ENCODE results near the gene ZDHHC17. TPM values are rescaled to one million over a fixed set of nuclear protein-coding genes. Genes with fewer than 3 reads are reported as not detected.
"Not testable (repeated sequence)": the region's sequence is repeated elsewhere in the genome, so short reads cannot be mapped to it uniquely, and the experiment has no call there.

Gene ZDHHC17
- total RNA-seq, 1 donor from 2014 or later: 18.0 TPM

DNA sequence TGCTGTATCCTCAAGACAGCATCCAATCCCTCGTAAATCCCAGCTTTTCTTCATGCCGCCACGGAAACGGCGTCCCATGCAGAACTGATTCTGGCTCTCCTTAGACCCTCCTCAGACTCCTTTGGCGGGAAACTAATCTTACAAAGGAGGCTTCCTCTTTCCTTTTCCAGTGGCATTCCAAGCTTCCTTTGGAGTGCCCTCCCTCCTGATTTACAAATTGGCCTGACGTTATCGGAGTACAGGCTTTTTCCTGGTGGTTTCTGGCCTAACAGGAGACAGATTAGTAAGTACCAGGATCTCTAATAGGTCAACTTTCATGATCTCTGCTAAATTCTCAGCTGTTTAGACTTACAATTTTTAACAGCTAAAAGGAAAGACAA lies 1.3 kb upstream of the ZDHHC17 start:
- no peak for DNase-seq (ENCODE audit: missing footprints)
- intact Hi-C loops (cut with DNase I): no loop called here
- ATAC-seq: no peak

DNA sequence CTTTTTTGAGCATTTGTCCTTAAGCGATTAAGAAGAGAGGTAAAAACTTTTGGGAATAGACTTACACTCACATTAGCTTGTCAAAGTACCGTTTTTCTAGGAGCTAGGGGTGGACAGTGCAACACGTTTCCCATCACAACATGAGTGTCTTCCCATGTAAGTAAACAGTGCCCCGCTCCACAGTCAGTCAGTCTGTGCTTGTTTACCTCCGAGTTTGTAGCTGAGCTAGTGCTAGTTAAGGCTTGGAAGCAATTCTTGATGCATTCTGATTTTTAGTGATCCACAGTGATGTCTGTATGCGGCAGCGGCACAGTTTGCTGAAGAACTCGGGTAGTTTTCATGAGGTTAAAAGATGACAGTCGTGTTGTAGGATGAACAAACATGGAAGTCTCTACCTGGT lies 941 bp downstream of the ZDHHC17 start:
- ATAC-seq: no peak
- no peak for DNase-seq (ENCODE audit: missing footprints)
- intact Hi-C loops (cut with DNase I): no loop called here

DNA sequence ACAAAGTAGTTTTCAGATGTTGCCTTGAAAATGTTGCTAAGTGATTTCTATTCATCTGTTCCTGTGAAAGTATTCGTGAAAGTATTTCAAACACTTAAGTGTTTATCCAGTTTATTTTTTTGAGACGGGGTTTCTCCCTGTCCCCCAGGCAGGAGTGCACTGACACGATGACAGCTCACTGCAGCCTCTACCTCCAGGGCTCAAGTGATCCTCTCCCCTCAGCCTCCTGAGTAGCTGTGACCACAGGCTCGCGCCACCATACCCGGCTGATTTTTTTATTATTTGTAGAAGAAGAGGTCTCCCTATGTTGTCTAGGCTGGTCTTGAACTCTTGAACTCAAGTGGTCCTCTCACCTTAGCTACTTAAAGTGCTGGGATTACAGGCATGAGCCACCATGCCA lies 1.7 kb downstream of the ZDHHC17 start:
- intact Hi-C loops (cut with DNase I): no loop called here
- DNase-seq (ENCODE audit: missing footprints) (no peak), ATAC-seq (no peak)

DNA sequence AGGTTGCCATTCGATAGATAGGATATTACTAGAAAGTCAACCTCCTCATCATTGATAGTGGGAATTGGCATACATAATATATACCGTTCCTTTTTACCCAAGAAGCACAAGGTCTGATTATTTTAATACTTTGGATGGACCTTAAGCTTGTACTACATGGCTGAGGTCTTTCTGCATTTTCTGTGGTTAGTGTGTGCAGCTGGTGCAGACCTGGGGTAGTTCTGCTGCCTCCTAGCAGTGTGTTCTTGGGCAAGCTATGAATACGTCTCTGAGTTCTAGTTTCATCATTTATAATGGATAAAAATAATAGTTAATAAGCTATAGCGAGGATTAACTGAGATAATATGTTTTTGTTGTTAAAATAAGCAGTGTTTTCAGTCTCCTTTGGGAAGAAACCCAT lies 2.2 kb downstream of the ZDHHC17 start:
- intact Hi-C loops (cut with DNase I): no loop called here
- ATAC-seq: no peak
- DNase-seq (ENCODE audit: missing footprints): no peak

DNA sequence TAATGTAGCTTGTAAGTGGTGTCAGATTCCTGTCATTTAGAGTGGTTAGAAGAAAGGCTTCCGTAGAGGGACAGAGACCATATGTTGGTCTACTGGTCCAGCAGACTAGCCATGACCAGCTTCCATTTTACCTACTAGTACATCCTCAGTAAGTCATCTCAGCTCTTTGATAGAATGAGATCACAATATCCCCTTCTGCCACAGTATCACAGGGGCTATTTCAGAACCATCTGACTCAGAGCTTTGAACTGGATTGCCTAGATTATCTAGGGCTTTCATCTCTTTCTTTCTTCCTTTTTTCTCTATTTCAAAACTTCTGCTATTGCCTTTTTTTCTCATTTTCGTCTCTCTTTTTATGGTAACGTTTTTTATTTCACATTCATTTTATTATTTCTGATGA lies 4.7 kb downstream of the ZDHHC17 start:
- intact Hi-C loops (cut with DNase I): no loop called here
- DNase-seq (ENCODE audit: missing footprints) (no peak), ATAC-seq (no peak)

DNA sequence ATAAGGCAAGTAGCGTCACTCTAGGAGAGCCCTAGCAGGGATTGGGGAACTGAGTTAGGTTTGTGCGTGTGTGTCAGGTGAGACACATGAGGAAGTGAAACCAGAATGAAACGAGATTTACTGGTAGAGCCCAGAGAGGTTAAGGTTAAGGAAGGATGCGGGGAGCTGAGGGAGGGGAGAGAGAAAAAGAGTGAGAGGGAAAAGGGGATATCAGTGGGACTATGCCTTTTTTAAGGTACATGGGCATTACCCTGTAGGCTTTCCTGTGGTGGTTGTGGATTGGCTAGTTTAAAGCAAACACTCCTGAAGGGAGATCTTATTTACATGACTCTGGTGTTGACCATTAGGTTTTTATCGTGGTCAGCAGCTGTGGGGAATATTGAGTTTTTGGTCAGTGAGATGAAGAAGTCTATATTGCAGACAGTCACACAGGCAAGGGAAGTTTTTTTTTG lies 13.9 kb downstream of the ZDHHC17 start:
- ATAC-seq (peak; percentile 37), DNase-seq (ENCODE audit: missing footprints) (no peak)
- intact Hi-C loops (cut with DNase I): no loop called here

DNA sequence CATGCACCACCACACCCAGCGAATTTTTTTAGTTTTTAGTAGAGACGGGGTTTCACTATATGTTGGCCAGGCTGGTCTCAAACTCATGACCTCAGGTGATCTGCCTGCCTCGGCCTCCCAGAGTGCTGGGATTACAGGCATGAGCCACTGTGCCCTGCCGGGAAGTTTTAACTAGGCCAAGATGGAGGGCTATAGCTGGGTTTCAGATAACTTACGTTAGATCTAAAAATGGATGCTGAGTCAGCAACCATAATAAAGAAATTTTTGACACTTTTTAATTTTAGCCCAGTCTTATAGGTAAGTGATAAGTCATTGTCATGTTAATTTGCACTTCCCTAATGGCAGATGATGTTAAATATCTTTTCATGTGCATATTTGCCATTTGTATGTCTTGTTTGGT lies 14.4 kb downstream of the ZDHHC17 start:
- intact Hi-C loops (cut with DNase I): no loop called here
- ATAC-seq (no peak), DNase-seq (ENCODE audit: missing footprints) (no peak)

DNA sequence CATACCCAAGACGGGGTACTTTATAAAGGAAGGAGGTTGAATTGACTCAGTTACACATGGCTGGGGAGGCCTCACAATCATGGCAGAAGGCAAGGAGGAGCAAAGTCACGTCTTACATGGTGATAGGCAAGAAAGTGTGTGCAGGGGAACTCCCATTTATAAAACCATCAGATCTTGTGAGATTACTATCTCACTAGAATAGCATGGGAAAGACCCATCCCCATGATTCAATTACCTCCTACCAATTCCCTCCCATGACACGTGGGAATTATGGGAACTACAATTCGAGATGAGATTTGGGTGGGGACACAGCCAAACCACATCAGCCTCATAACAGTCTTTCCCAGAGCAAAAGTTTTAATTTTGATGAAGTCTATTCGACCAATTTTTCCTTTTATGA lies 15.4 kb downstream of the ZDHHC17 start:
- ATAC-seq; DNase-seq (ENCODE audit: missing footprints); intact Hi-C loops (cut with DNase I): not testable (repeated sequence)

DNA sequence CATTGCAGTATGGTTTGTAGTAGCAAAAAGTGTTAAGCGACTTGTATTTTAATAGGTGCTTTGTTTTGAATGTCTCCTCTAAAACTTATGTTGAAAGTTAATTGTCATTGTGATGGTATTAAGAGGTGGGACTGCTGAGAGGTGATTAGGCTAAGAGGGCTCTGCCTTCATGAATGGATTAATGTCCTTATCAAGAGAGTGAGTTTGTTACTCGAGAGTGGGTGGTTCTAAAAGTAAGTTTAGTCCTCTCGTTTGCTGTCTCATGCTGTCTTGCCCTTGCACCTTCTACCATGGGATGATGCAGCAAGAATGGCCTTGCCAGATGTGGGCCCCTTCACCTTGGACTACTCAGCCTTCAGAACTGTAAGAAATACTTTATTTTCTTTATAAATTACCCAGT lies 17.4 kb downstream of the ZDHHC17 start:
- ATAC-seq (no peak), DNase-seq (ENCODE audit: missing footprints) (no peak)
- intact Hi-C loops (cut with DNase I): no loop called here

DNA sequence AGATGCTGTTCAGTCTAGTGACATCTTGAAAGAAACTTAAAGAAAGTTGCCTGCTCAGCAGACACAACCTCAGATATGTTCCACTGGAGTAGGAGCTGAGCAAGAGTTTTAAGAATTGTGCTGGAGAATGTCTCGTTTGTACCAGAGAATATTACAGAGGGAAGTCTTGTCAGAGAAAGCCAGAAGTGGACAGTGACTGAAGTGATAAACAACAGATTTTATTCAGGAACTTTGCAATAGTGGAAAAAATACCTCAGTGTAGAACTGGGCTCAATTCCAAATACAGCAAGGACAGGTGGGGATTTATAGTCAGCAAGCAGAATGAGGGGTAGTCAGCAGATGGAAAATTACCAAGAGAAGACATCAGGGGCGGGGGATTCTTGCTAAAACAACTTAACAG lies 18.6 kb downstream of the ZDHHC17 start:
- DNase-seq (ENCODE audit: missing footprints) (no peak), ATAC-seq (no peak)
- intact Hi-C loops (cut with DNase I): no loop called here

DNA sequence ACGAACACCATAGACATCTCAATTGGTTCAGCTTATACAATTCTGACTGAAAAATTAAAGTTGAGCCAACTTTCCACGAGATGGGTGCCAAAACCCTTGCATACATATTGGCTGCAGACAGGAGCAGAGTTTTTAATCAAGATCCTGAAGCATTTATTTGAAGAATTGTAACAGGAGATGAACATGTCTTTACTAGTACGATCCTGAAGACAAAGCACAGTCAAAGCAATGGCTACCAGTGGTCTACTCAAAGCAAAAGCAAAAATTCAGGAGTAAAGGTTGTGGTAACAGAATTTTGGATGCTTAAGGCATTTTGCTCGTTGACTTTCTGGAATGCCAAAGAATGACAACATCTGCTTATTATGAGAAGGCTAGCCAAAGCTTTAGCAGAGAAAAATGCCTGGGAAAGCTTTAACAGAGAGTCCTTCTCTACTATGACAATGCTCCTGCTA lies 20.7 kb downstream of the ZDHHC17 start:
- ATAC-seq: peak; percentile 47
- intact Hi-C loops (cut with DNase I): no loop called here

DNA sequence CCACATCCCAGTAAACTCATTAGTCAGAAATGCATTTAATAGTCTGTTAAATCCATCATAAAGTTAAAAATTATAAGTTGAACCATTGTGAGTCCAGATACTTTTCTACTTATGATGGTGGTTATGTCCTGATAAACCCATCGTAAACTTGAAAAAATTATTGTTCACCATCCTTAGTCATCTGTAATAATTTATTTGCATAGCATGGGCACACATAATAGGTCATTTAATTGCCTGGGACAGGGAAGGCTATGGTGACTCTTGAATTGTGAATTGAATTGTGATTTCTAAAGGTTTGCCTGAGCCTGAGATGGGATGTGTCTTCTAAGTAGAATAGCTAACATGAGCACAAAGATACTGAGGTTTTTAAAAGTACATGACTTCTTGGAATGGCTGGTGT lies 21.5 kb downstream of the ZDHHC17 start:
- DNase-seq (ENCODE audit: missing footprints) (no peak), ATAC-seq (no peak)
- intact Hi-C loops (cut with DNase I): no loop called here

More for the DNA sequence above, 20.7 kb downstream of the ZDHHC17 start:
- no peak for DNase-seq (ENCODE audit: missing footprints)

DNA sequence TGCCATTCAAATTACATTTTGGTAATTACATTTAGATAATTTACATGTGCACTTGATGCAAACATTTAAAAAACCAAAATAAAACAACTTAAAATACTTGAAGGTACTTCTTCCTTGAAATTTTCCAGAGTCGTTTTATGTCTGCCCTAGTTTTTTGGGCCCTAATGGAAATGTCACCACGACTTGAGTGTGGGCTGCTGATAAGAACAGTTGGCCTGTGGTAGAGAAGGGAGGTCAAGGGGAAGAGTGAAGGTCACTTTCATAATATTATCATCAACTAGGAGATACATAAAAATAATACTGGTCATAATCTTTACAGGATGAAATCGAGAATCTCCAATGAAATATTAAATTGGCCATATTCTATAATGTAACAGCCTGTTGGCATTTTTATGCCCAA lies 23.1 kb downstream of the ZDHHC17 start:
- no peak for DNase-seq (ENCODE audit: missing footprints)
- ATAC-seq: no peak
- intact Hi-C loops (cut with DNase I): no loop called here

DNA sequence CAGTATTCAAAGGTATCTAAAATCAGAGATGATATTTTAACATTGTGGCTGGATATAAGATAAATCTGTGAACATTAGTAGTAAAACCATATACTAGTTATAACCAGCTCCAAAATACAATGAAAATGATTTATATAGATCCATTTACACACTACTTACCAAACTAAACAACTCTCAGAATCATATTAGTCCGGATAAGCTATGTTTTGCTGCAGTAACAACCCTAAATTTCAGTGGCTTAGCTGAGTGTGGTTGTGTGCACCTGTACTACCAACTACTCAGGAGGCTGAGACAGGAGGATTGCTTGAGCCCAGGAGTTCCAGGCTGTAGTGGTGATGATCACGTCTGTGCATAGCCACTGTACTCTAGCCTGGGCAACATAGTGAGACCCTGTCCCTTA lies 23.8 kb downstream of the ZDHHC17 start:
- DNase-seq (ENCODE audit: missing footprints): no peak
- intact Hi-C loops (cut with DNase I): no loop called here
- no peak for ATAC-seq

DNA sequence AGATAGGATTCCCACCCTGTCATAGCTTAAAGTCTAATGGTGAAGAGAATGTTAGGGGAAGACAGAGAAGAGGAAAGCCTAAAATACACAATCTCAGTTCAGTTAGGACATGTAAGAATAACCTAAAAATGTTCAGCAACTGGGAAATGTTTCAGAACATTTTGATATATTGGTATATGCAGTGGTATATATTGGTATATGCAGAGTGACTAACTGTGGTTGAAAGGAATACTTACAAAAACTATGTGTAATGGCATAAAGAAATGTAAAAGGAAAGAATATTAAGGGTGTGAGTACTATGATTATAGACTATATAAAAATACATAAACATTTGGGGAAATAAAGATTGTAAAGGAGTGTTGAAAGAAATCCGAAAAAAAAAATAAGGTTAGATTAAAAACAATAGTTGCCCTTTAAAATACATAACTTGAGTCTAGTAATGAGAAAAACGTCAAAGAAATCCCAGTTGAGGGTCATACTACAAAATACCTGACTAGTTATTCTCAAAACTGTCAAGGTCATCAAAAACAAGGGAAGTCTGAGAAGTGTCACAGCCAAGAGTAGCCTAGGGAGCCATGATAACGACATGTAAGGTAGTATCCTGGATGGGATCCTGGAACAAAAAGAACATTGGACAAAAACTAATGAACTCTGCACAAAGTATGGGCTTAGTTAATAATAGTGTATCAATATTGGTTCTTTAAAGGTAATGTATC lies 25.6 kb downstream of the ZDHHC17 start:
- intact Hi-C loops (cut with DNase I): no loop called here
- DNase-seq (ENCODE audit: missing footprints): no peak
- no peak for ATAC-seq

DNA sequence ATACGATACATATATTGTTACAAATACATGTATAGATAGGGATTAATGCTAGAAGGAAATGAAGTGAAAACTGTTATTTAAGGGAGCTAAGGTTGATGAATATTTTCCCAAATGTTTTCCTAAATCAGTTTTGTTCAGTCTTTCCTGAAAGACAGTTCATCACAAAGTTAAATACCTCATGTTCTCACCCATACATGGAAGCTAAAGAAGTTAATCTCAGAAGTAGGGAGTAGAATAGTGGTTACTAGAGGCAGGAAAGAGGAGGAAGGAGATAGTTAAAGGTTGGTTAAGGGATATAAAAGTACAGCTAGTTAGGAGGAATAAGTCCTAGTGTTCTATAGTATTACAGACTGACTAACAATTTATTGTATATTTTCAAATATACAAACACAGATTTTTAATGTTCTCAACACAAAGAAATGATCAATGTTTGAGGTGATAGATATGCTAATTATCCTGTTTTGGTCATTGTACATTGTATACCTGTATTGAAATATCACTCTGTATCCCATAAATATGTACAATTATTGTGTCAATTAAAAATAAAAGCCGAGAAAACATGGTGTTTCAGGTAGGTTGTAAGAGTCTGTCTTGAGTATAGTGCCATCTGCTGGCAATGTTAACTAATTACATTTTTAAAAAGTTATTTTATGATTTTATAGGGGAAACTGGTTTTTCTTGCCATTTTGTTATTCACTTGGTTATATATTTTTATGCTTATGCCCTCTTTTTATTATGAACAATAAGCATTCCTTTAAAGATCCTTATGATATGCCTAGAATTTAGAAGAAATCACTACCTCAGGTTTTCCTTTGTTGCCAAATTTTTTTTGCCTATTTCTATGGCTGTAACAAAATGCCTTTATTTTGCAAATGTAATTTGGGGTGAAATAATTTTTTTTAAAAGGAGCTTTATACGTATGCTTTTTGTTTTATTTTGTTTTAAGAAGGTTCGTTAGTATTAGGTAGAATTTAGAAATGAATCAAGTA lies 26.9 kb downstream of the ZDHHC17 start:
- no peak for DNase-seq (ENCODE audit: missing footprints)
- intact Hi-C loops (cut with DNase I): loop anchor here (1.0 kb wide), 1 partner anchor 170 kb away; no protein-coding TSS in a partner anchor
- peak; percentile 43 for ATAC-seq

DNA sequence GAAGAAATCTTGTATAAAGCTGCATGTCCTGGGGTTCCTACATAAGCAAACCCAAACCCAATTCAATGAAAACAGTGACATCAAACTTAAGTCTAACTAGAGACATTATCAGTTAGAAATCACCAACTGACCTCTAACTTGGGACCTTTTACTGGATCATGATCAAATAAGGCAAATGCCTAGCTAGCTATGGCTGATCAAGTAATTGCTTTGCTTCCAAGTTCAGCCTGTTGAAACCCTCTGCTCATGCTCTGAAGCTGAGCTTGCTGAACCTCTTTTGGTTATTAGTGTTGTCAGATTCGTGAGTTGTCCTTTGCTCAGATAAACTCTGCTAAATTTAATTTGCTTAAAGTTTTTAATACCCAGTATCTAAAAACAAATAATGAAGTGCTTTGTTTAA lies 28.9 kb downstream of the ZDHHC17 start:
- intact Hi-C loops (cut with DNase I): no loop called here
- DNase-seq (ENCODE audit: missing footprints) (no peak), ATAC-seq (no peak)

DNA sequence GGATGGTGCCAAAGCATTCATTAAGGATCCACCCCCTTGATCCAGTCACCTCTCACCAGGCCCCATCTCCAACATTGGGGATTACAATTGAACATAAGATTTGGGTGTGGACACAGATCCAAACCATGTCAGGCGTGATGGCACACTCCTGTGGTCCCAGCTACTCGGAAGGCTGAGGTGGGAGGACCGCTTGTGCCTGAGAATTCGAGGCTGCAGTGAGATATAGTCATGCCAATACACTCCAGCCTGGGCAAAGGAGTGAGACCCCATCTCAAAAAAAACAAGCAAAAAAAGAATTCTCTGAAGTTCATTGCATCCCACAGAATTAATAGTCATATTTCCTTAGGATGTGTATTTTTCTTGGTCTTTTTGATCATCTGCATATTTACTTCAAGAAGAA lies 34.9 kb downstream of the ZDHHC17 start:
- ATAC-seq: no peak
- intact Hi-C loops (cut with DNase I): no loop called here
- no peak for DNase-seq (ENCODE audit: missing footprints)

DNA sequence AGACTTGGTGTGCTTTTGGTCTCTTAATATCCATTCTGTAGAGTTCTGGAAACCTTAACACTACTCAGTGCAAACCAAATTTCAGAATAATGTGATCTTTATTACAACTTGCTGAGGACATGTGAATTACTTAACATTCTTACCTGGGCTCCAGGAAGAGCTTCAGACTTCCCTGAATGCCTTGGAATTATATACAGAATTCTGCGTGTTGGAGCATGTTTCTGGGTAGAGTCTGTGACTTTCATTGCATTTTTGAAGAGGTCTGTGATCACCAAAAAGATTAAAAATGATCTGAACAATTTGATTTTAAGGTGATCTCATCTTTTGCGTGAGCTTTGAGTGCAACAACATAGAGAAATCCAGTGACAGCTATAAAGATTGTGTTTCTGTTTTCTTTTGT lies 35.4 kb downstream of the ZDHHC17 start:
- intact Hi-C loops (cut with DNase I): no loop called here
- no peak for DNase-seq (ENCODE audit: missing footprints)
- ATAC-seq: no peak

DNA sequence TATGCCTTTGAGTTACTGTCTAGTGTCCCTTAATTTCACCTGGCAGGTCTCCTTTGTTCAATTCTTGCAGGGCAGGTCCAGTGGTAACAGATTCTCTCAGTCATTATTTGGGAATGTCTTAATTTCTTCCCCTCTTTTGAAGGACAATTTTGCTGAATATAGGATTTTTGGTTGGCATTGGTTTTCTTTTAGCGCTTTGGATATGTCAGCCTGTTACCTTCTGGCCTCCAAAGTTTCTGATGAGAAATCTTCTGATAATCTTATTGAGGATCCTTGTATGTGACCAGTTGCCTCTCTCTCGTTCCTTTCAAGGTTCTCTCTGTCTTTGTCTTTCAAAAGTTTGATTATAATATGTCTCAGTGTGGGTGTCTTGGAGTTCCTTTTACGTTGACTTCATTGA lies 38.1 kb downstream of the ZDHHC17 start:
- intact Hi-C loops (cut with DNase I): no loop called here
- no peak for DNase-seq (ENCODE audit: missing footprints)

More for the DNA sequence above, 38.1 kb downstream of the ZDHHC17 start:
- no peak for ATAC-seq
